Adrenal gland (tissue), 12 donors: Measurements from ENCODE around the gene RIGI. TPM values are rescaled to one million over a fixed set of nuclear protein-coding genes. Genes with fewer than 3 reads are reported as not detected.

Experiments
- DNase-seq, 7 donors: peaks; one replicate each; pipeline ENCODE4 v3.0.0-alpha.2; 2019 to 2020
- H3K27ac ChIP-seq, 5 donors: fragments of 200-600 bp; sonication (generic) in 4 of 5; 1 replicate in 3 of 5; 2 replicates in 2 of 5; pipeline versions ENCODE4 v1.5.1 to v1.8.0; 2016 to 2020; ENCODE audit warnings: mild to moderate bottlenecking in 1 of 5
- H3K27me3 ChIP-seq: fragments of 200-600 bp; 2 replicates; pipeline ENCODE4 v1.8.0; 2021
- H3K36me3 ChIP-seq, 2 donors: fragments of 200-600 bp; replicated peaks in 1 of 2; 1 replicate in 1 of 2; 2 replicates in 1 of 2; pipeline versions ENCODE4 v1.5.1 to v1.8.0; 2018 to 2022
- H3K4me1 ChIP-seq, 2 donors: fragments of 200-600 bp; replicated peaks in 1 of 2; 1 replicate in 1 of 2; 2 replicates in 1 of 2; pipeline versions ENCODE4 v1.5.1 to v1.8.0; 2018 to 2021
- H3K4me3 ChIP-seq, 4 donors: fragments of 200-600 bp; sonication (generic) in 3 of 4; one replicate each; pipeline ENCODE4 v1.5.1; 2016 to 2018
- H3K9me3 ChIP-seq, 3 donors: fragments of 200-600 bp; sonication (generic) in 1 of 3; replicated peaks in 1 of 3; 1 replicate in 2 of 3; 2 replicates in 1 of 3; pipeline versions ENCODE4 v1.5.1 to v1.8.0; 2016 to 2021
- POLR2A ChIP-seq, 2 donors: fragments of 450-650 bp; IDR thresholded peaks; one replicate each; pipeline ENCODE4 v1.6.1; 2017; ENCODE audit warnings: antibody characterized with exemption in 2 of 2, mild to moderate bottlenecking in 2 of 2, moderate library complexity in 1 of 2
- WGBS, 4 donors: extraction: QIAGEN DNeasy Blood & Tissue Kit in 2 of 4; methylation state at CpG; one replicate each; pipeline versions ENCODE4 v1.1.5 to v1.1.7; 2013 to 2017; 5-methylcytosine and 5-hydroxymethylcytosine counted together
- intact Hi-C, 2 donors: fragments of 100-400 bp; cut with DNase I; formaldehyde crosslinking; loops; one replicate each; pipeline versions ENCODE4 v1.14.1 to v1.15.0; 2022 to 2023
- polyA plus RNA-seq, 3 donors: library from polyadenylated mRNA; stranded (reverse); fragments of 200-250 nt in 2 of 3; fragments of 350-450 nt in 1 of 3; fragmentation: Illumina TruSeq in 1 of 3; extraction: RNeasy Lipid Tissue Mini Kit (QIAGEN cat#74804) in 1 of 3; gene quantifications; one replicate each; pipeline ENCODE4 v1.2.3, GENCODE V29; 2013 to 2014
- total RNA-seq, 9 donors: library from RNA; depleted of rRNA in 4 of 9; stranded (reverse); fragments of >200 nt in 4 of 9; fragments of 120-200 nt in 1 of 9; fragmentation: NEBNext Ultra II Directional in 1 of 9; extraction: Animal tissue kit (Norgen Biotek cat#: 25700) in 1 of 9; gene quantifications; one replicate each; pipeline versions ENCODE4 v1.1.0 to v1.2.4, GENCODE V29; 2013 to 2023
- TF ChIP-seq, protein P1 (sequence below), 6 experiments: fragments of 450-650 bp in 4 of 6; fragments of 200-600 bp in 2 of 6; sonication (generic) in 1 of 6; IDR thresholded peaks; 1 replicate in 5 of 6; 2 replicates in 1 of 6; pipeline versions ENCODE4 v1.5.1 to v1.8.0; 2016 to 2021; ENCODE audit warnings: antibody characterized with exemption in 6 of 6, mild to moderate bottlenecking in 2 of 6, moderate library complexity in 1 of 6
- donor health status: healthy with polysubstance abuse.
- donor health status: Bipolar disorder and iron deficiency.
- donor health status: DM: yes; HTN: yes; CAD: no.
- donor health status: DM: no; HTN: no; CAD: no.
- donor health status: DM: no; HTN: no; CAD: no.
- donor health status: DM: yes; HTN: yes; CAD: no.

Gene RIGI
- total and polyA plus RNA-seq, 12 donors = 4.4 to 13.2 (median 7.9) TPM

- no peak overlapping the region for H3K4me3 ChIP-seq
- no peak overlapping the region for H3K27ac ChIP-seq
- no peaks in the 10 kb centered on the region for H3K4me1 ChIP-seq
- 69 to 94% (median 90%) methylated on average over 3 of the region's 3 CpGs for WGBS, 4 donors
- no peaks in the 10 kb centered on the region for H3K36me3 ChIP-seq
- no peak for DNase-seq
- TF ChIP-seq, protein P1, sequence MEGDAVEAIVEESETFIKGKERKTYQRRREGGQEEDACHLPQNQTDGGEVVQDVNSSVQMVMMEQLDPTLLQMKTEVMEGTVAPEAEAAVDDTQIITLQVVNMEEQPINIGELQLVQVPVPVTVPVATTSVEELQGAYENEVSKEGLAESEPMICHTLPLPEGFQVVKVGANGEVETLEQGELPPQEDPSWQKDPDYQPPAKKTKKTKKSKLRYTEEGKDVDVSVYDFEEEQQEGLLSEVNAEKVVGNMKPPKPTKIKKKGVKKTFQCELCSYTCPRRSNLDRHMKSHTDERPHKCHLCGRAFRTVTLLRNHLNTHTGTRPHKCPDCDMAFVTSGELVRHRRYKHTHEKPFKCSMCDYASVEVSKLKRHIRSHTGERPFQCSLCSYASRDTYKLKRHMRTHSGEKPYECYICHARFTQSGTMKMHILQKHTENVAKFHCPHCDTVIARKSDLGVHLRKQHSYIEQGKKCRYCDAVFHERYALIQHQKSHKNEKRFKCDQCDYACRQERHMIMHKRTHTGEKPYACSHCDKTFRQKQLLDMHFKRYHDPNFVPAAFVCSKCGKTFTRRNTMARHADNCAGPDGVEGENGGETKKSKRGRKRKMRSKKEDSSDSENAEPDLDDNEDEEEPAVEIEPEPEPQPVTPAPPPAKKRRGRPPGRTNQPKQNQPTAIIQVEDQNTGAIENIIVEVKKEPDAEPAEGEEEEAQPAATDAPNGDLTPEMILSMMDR (IDR thresholded peaks at IDR 0.05) = no peak
- TF ChIP-seq POLR2A (IDR thresholded peaks at IDR 0.05) = no peak
- no peaks in the 10 kb centered on the region for H3K9me3 ChIP-seq
- H3K27me3 ChIP-seq = no peaks in the 10 kb centered on the region
- intact Hi-C loops = no loop called here
Measured at GRCh38 chr9:32503008-32503407, 23.0 kb downstream of the RIGI start.

- Histone ChIP-seq H3K9me3 (no peaks in the 10 kb centered on the region), H3K4me1 (no peaks in the 10 kb centered on the region), H3K27ac (no peak overlapping the region), H3K36me3 (no peaks in the 10 kb centered on the region), H3K27me3 (no peaks in the 10 kb centered on the region), H3K4me3 (no peak overlapping the region)
- intact Hi-C loops = no loop called here
- TF ChIP-seq, protein P1 (IDR thresholded peaks at IDR 0.05) = no peak
- no peak for TF ChIP-seq POLR2A (IDR thresholded peaks at IDR 0.05)
- WGBS, 4 donors = 66 to 81% (median 75%) methylated on average over 4 of the region's 4 CpGs
- no peak for DNase-seq
Measured at GRCh38 chr9:32502464-32502863, 23.5 kb downstream of the RIGI start.

- no peak for DNase-seq
- intact Hi-C loops = no loop called here
- Histone ChIP-seq H3K27ac (no peak overlapping the region), H3K36me3 (no peaks in the 10 kb centered on the region), H3K4me1 (no peaks in the 10 kb centered on the region), H3K9me3 (no peaks in the 10 kb centered on the region), H3K4me3 (no peak overlapping the region), H3K27me3 (no peaks in the 10 kb centered on the region)
- WGBS, 4 donors = 81 to 95% (median 92%) methylated on average over 1 of the region's 1 CpG
- TF ChIP-seq POLR2A (IDR thresholded peaks at IDR 0.05) = no peak
- TF ChIP-seq, protein P1 (IDR thresholded peaks at IDR 0.05) = no peak
Measured at GRCh38 chr9:32501868-32502267, 24.1 kb downstream of the RIGI start.

- Histone ChIP-seq H3K27me3 (no peaks in the 10 kb centered on the region), H3K9me3 (no peaks in the 10 kb centered on the region), H3K4me3 (no peak overlapping the region), H3K4me1 (no peaks in the 10 kb centered on the region), H3K36me3 (no peaks in the 10 kb centered on the region), H3K27ac (no peak overlapping the region)
- WGBS, 4 donors = 73 to 82% (median 75%) methylated on average over 2 of the region's 2 CpGs
- no peak for DNase-seq
- TF ChIP-seq POLR2A (IDR thresholded peaks at IDR 0.05) = no peak
- TF ChIP-seq, protein P1 (IDR thresholded peaks at IDR 0.05) = no peak
- intact Hi-C loops = no loop called here
Measured at GRCh38 chr9:32500768-32501167, 25.2 kb downstream of the RIGI start.
